Mucosa of stomach (tissue), 1 donor: ENCODE data around the gene FNDC3B.

ENCODE experiments used
- H3K27me3 ChIP-seq: one replicate; pipeline ENCODE4 v1.7.0; 2013; ENCODE audit warnings: mild to moderate bottlenecking, low read length; ENCODE audit not compliant: control insufficient read depth, insufficient read depth
- H3K36me3 ChIP-seq: one replicate; pipeline ENCODE4 v1.7.0; 2013; ENCODE audit warnings: low read length; ENCODE audit not compliant: control insufficient read depth, insufficient read depth
- H3K4me1 ChIP-seq: one replicate; pipeline ENCODE4 v1.7.0; 2013; ENCODE audit warnings: mild to moderate bottlenecking, low read length; ENCODE audit not compliant: control insufficient read depth, insufficient read depth
- H3K4me3 ChIP-seq: one replicate; pipeline ENCODE4 v1.7.0; 2013; ENCODE audit warnings: low read length
- H3K9ac ChIP-seq: one replicate; pipeline ENCODE4 v1.7.0; 2013; ENCODE audit warnings: mild to moderate bottlenecking, low read length, moderate library complexity
- H3K9me3 ChIP-seq: one replicate; pipeline ENCODE4 v1.7.0; 2013; ENCODE audit warnings: mild to moderate bottlenecking, low read length, moderate library complexity; ENCODE audit not compliant: control insufficient read depth
- donor health status: Pancreatic carcinoma.

Gene FNDC3B

GRCh38 chr3:172303941-172304558, 264.7 kb downstream of the FNDC3B start:
- Histone ChIP-seq H3K9me3 (no peaks in the 10 kb centered on the region), H3K27me3 (no peaks in the 10 kb centered on the region), H3K9ac (no peak overlapping the region), H3K4me3 (no peak overlapping the region), H3K36me3 (no peaks in the 10 kb centered on the region), H3K4me1 (peaks cover 25% of the 10 kb centered on the region)

GRCh38 chr3:172305552-172305951, 266.2 kb downstream of the FNDC3B start:
- H3K9me3 ChIP-seq = no peaks in the 10 kb centered on the region
- no peak overlapping the region for H3K4me3 ChIP-seq
- H3K27me3 ChIP-seq = no peaks in the 10 kb centered on the region
- H3K9ac ChIP-seq = no peak overlapping the region
- H3K36me3 ChIP-seq = no peaks in the 10 kb centered on the region
- H3K4me1 ChIP-seq = peaks cover 25% of the 10 kb centered on the region

GRCh38 chr3:172305974-172306373, 266.6 kb downstream of the FNDC3B start:
- Histone ChIP-seq H3K9me3 (no peaks in the 10 kb centered on the region), H3K27me3 (no peaks in the 10 kb centered on the region), H3K4me1 (peaks cover 25% of the 10 kb centered on the region), H3K36me3 (peaks cover under 1% of the 10 kb centered on the region), H3K4me3 (no peak overlapping the region), H3K9ac (no peak overlapping the region)

GRCh38 chr3:172307141-172307560, 267.8 kb downstream of the FNDC3B start:
- Histone ChIP-seq H3K36me3 (peaks cover 4% of the 10 kb centered on the region), H3K27me3 (no peaks in the 10 kb centered on the region), H3K9me3 (no peaks in the 10 kb centered on the region), H3K4me1 (peaks cover 25% of the 10 kb centered on the region), H3K9ac (no peak overlapping the region), H3K4me3 (no peak overlapping the region)

- Histone ChIP-seq H3K4me3 (no peak overlapping the region), H3K36me3 (peaks cover 9% of the 10 kb centered on the region), H3K4me1 (peaks cover 25% of the 10 kb centered on the region), H3K9ac (no peak overlapping the region), H3K27me3 (no peaks in the 10 kb centered on the region), H3K9me3 (no peaks in the 10 kb centered on the region)
These were observed 269.7 kb downstream of the FNDC3B start for GRCh38 chr3:172309059-172309458.

- Histone ChIP-seq H3K9ac (no peak overlapping the region), H3K4me1 (peaks cover 25% of the 10 kb centered on the region), H3K27me3 (no peaks in the 10 kb centered on the region), H3K9me3 (no peaks in the 10 kb centered on the region), H3K36me3 (peaks cover 9% of the 10 kb centered on the region), H3K4me3 (no peak overlapping the region)
These were observed 270.5 kb downstream of the FNDC3B start for GRCh38 chr3:172309741-172310427.

- Histone ChIP-seq H3K9ac (no peak overlapping the region), H3K36me3 (peaks cover 9% of the 10 kb centered on the region), H3K27me3 (no peaks in the 10 kb centered on the region), H3K4me3 (no peak overlapping the region), H3K9me3 (no peaks in the 10 kb centered on the region), H3K4me1 (peaks cover 23% of the 10 kb centered on the region)
These were observed 271.0 kb downstream of the FNDC3B start for GRCh38 chr3:172310428-172310760.

GRCh38 chr3:172311217-172311616, 271.8 kb downstream of the FNDC3B start:
- H3K4me1 ChIP-seq = peaks cover 24% of the 10 kb centered on the region
- H3K36me3 ChIP-seq = peaks cover 9% of the 10 kb centered on the region

GRCh38 chr3:172312001-172312400, 272.6 kb downstream of the FNDC3B start:
- Histone ChIP-seq H3K27me3 (no peaks in the 10 kb centered on the region), H3K4me1 (peaks cover 18% of the 10 kb centered on the region), H3K36me3 (peaks cover 9% of the 10 kb centered on the region), H3K9ac (no peak overlapping the region), H3K9me3 (no peaks in the 10 kb centered on the region), H3K4me3 (no peak overlapping the region)

More at GRCh38 chr3:172311217-172311616, 271.8 kb downstream of the FNDC3B start:
- H3K9ac ChIP-seq = no peak overlapping the region
- no peak overlapping the region for H3K4me3 ChIP-seq
- no peaks in the 10 kb centered on the region for H3K9me3 ChIP-seq
- H3K27me3 ChIP-seq = no peaks in the 10 kb centered on the region

GRCh38 chr3:172312711-172313110, 273.3 kb downstream of the FNDC3B start:
- Histone ChIP-seq H3K36me3 (peaks cover 9% of the 10 kb centered on the region), H3K4me3 (no peak overlapping the region), H3K4me1 (peaks cover 15% of the 10 kb centered on the region), H3K9ac (no peak overlapping the region), H3K9me3 (no peaks in the 10 kb centered on the region), H3K27me3 (no peaks in the 10 kb centered on the region)

GRCh38 chr3:172313671-172314070, 274.3 kb downstream of the FNDC3B start:
- H3K36me3 ChIP-seq = peaks cover 9% of the 10 kb centered on the region
- H3K9ac ChIP-seq = no peak overlapping the region
- H3K27me3 ChIP-seq = no peaks in the 10 kb centered on the region
- H3K4me3 ChIP-seq = no peak overlapping the region
- H3K4me1 ChIP-seq = peaks cover 22% of the 10 kb centered on the region
- H3K9me3 ChIP-seq = no peaks in the 10 kb centered on the region

GRCh38 chr3:172314591-172315160, 275.3 kb downstream of the FNDC3B start:
- H3K36me3 ChIP-seq = peaks cover 9% of the 10 kb centered on the region
- H3K4me3 ChIP-seq = no peak overlapping the region
- no peaks in the 10 kb centered on the region for H3K9me3 ChIP-seq
- H3K9ac ChIP-seq = no peak overlapping the region
- H3K4me1 ChIP-seq = peaks cover 25% of the 10 kb centered on the region
- no peaks in the 10 kb centered on the region for H3K27me3 ChIP-seq
